ENCODE measurements around the gene DMKN. TPM values are rescaled to one million over a fixed set of nuclear protein-coding genes. Genes with fewer than 3 reads are reported as not detected.

DMKN gene
- total RNA-seq, 2 donors from 2014 or later = 430 to 451 TPM

- no peak for TF ChIP-seq CTCF (conservative IDR thresholded peaks at IDR 0.05)
- peaks cover 45% of the 10 kb centered on the region for H3K36me3 ChIP-seq (ENCODE audit: control insufficient read depth, insufficient read depth, low read length)
- peaks cover 42% of the 10 kb centered on the region for H3K36me3 Mint-ChIP-seq (ENCODE audit: low read depth)
- peak overlapping the region; percentile 100 for H3K4me3 ChIP-seq (ENCODE audit: low read length)
- peak overlapping the region; percentile 51 for H3K27ac ChIP-seq (ENCODE audit: low read depth, low read length)
- H3K4me1 Mint-ChIP-seq = peaks cover 29% of the 10 kb centered on the region
- H3K9me3 ChIP-seq (ENCODE audit: control insufficient read depth, low read length) = no peaks in the 10 kb centered on the region
- H3K4me3 Mint-ChIP-seq = peak overlapping the region; percentile 99
- peak overlapping the region; percentile 99 for H3K27ac Mint-ChIP-seq
- peaks cover 14% of the 10 kb centered on the region for H3K4me1 ChIP-seq (ENCODE audit: control insufficient read depth, insufficient read depth, low read length)
- H3K27me3 ChIP-seq (ENCODE audit: control insufficient read depth, insufficient read depth, low read length, poor library complexity, severe bottlenecking) = no peaks in the 10 kb centered on the region
- H3K9ac ChIP-seq (ENCODE audit: extremely low read depth, low read length, poor library complexity, severe bottlenecking) = peak overlapping the region; percentile 97
- no peaks in the 10 kb centered on the region for H3K9me3 Mint-ChIP-seq
- WGBS, 2 experiments (ENCODE audit: insufficient coverage in 1 of 2, insufficient read length in 1 of 2) = 6 to 8% methylated on average over 9 to 12 of the region's 12 CpGs
- H3K27me3 Mint-ChIP-seq (ENCODE audit: insufficient read depth) = peaks cover 5% of the 10 kb centered on the region
- DNase-seq = peak; percentile 89
These were observed 4.3 kb downstream of the DMKN start for GRCh38 chr19:35509018-35509652.

GRCh38 chr19:35508129-35508528 lies 5.3 kb downstream of the DMKN start:
- Mint-ChIP-seq H3K27me3 (ENCODE audit: insufficient read depth) (peaks cover 5% of the 10 kb centered on the region), H3K36me3 (ENCODE audit: low read depth) (peaks cover 50% of the 10 kb centered on the region), H3K4me3 (peak overlapping the region; percentile 99), H3K9me3 (no peaks in the 10 kb centered on the region), H3K4me1 (peaks cover 26% of the 10 kb centered on the region), H3K27ac (no peak overlapping the region)
- no peak for TF ChIP-seq CTCF (conservative IDR thresholded peaks at IDR 0.05)
- no peaks in the 10 kb centered on the region for H3K9me3 ChIP-seq (ENCODE audit: control insufficient read depth, low read length)
- DNase-seq = no peak
- H3K36me3 ChIP-seq (ENCODE audit: control insufficient read depth, insufficient read depth, low read length) = peaks cover 52% of the 10 kb centered on the region
- H3K4me3 ChIP-seq (ENCODE audit: low read length) = peak overlapping the region; percentile 100
- H3K9ac ChIP-seq (ENCODE audit: extremely low read depth, low read length, poor library complexity, severe bottlenecking) = peak overlapping the region; percentile 16
- H3K27ac ChIP-seq (ENCODE audit: low read depth, low read length) = no peak overlapping the region
- H3K4me1 ChIP-seq (ENCODE audit: control insufficient read depth, insufficient read depth, low read length) = peaks cover 11% of the 10 kb centered on the region
- WGBS, 2 experiments (ENCODE audit: insufficient coverage in 1 of 2, insufficient read length in 1 of 2) = 90 to 100% methylated on average over 2 of the region's 3 CpGs
- H3K27me3 ChIP-seq (ENCODE audit: control insufficient read depth, insufficient read depth, low read length, poor library complexity, severe bottlenecking) = no peaks in the 10 kb centered on the region

- 87 to 95% methylated on average over 11 of the region's 11 CpGs for WGBS, 2 experiments (ENCODE audit: insufficient coverage in 1 of 2, insufficient read length in 1 of 2)
- no peaks in the 10 kb centered on the region for H3K9me3 Mint-ChIP-seq
- peak overlapping the region; percentile 4 for H3K27ac Mint-ChIP-seq
- Histone ChIP-seq H3K27me3 (ENCODE audit: control insufficient read depth, insufficient read depth, low read length, poor library complexity, severe bottlenecking) (no peaks in the 10 kb centered on the region), H3K36me3 (ENCODE audit: control insufficient read depth, insufficient read depth, low read length) (peaks cover 57% of the 10 kb centered on the region), H3K4me1 (ENCODE audit: control insufficient read depth, insufficient read depth, low read length) (peaks cover 11% of the 10 kb centered on the region), H3K9me3 (ENCODE audit: control insufficient read depth, low read length) (no peaks in the 10 kb centered on the region), H3K27ac (ENCODE audit: low read depth, low read length) (no peak overlapping the region), H3K4me3 (ENCODE audit: low read length) (peak overlapping the region; percentile 100), H3K9ac (ENCODE audit: extremely low read depth, low read length, poor library complexity, severe bottlenecking) (no peak overlapping the region)
- no peak for TF ChIP-seq CTCF (conservative IDR thresholded peaks at IDR 0.05)
- no peak for DNase-seq
- H3K4me3 Mint-ChIP-seq = peak overlapping the region; percentile 99
- peaks cover 56% of the 10 kb centered on the region for H3K36me3 Mint-ChIP-seq (ENCODE audit: low read depth)
- H3K27me3 Mint-ChIP-seq (ENCODE audit: insufficient read depth) = peaks cover 5% of the 10 kb centered on the region
- peaks cover 31% of the 10 kb centered on the region for H3K4me1 Mint-ChIP-seq
These were observed 5.9 kb downstream of the DMKN start for GRCh38 chr19:35507561-35507960.

Data from endodermal cell (in vitro differentiated cells).